Thyroid gland (tissue), 4 donors: Measurements from ENCODE around the gene CHMP6. TPM values are rescaled to one million over a fixed set of nuclear protein-coding genes. Genes with fewer than 3 reads are reported as not detected.

Experiments
- DNase-seq, 2 donors: peaks; one replicate each; pipeline ENCODE4 v3.0.0-alpha.2; 2019
- H3K27ac ChIP-seq, 3 donors: fragments of 200-600 bp; sonication (generic); 1 replicate in 2 of 3; 2 replicates in 1 of 3; pipeline ENCODE4 v1.5.1; 2016 to 2019; ENCODE audit warnings: mild to moderate bottlenecking in 1 of 3, moderate library complexity in 1 of 3
- H3K27me3 ChIP-seq: fragments of 200-600 bp; sonication (generic); one replicate; pipeline ENCODE4 v1.5.1; 2019
- H3K36me3 ChIP-seq, 2 donors: fragments of 200-600 bp; sonication (generic); one replicate each; pipeline ENCODE4 v1.5.1; 2016 to 2019
- H3K4me1 ChIP-seq, 2 donors: fragments of 200-600 bp; sonication (generic); one replicate each; pipeline ENCODE4 v1.5.1; 2017 to 2019
- H3K4me3 ChIP-seq, 3 donors: fragments of 200-600 bp; sonication (generic); replicated peaks in 1 of 3; 1 replicate in 2 of 3; 2 replicates in 1 of 3; pipeline ENCODE4 v1.5.1; 2016; ENCODE audit warnings: mild to moderate bottlenecking in 1 of 3
- H3K9me3 ChIP-seq: fragments of 200-600 bp; sonication (generic); one replicate; pipeline ENCODE4 v1.5.1; 2017
- CTCF ChIP-seq, 6 experiments: fragments of 200-600 bp in 3 of 6; fragments of 450-650 bp in 3 of 6; sonication (generic) in 3 of 6; IDR thresholded peaks; one replicate each; pipeline ENCODE4 v1.5.1; 2016 to 2019; ENCODE audit warnings: antibody characterized with exemption in 6 of 6, mild to moderate bottlenecking in 2 of 6, inconsistent platforms in 1 of 6, moderate library complexity in 1 of 6
- POLR2A ChIP-seq, 2 donors: fragments of 450-650 bp; IDR thresholded peaks; one replicate each; pipeline ENCODE4 v1.6.1; 2017; ENCODE audit warnings: antibody characterized with exemption in 2 of 2, mild to moderate bottlenecking in 2 of 2, moderate library complexity in 1 of 2
- WGBS, 2 donors: methylation state at CpG; one replicate each; pipeline ENCODE4 v1.1.5; 2017; 5-methylcytosine and 5-hydroxymethylcytosine counted together
- intact Hi-C: fragments of 100-400 bp; cut with DNase I; formaldehyde crosslinking; loops from one replicate; pipeline ENCODE4 v1.15.1; 2023
- total RNA-seq, 4 donors: library from RNA; depleted of rRNA; stranded (reverse); fragments of >200 nt; gene quantifications; one replicate each; pipeline ENCODE4 v1.2.3, GENCODE V29; 2016

Gene CHMP6
- total RNA-seq, 4 donors from 2014 or later, result 19.5 to 37.8 (median 27.8) TPM

GRCh38 chr17:80990921-80991644 lies 558 bp upstream of the CHMP6 start:
- WGBS, 2 donors, result 49 to 54% methylated on average over 22 of the region's 22 CpGs
- Histone ChIP-seq H3K36me3 (peaks cover 12 to 13% of the 10 kb centered on the region in 2 donors), H3K9me3 (no peaks in the 10 kb centered on the region), H3K4me3 (peak overlapping the region; percentile 75 to 84 (median 81)), H3K4me1 (peaks cover 0 to 18% of the 10 kb centered on the region in 2 donors), H3K27me3 (no peaks in the 10 kb centered on the region), H3K27ac (peak overlapping the region in 1 of 3 donors; percentile 66)
- intact Hi-C loops, result no loop called here
- no peak for TF ChIP-seq CTCF (IDR thresholded peaks at IDR 0.05)
- no peak for DNase-seq

- Histone ChIP-seq H3K27me3 (no peaks in the 10 kb centered on the region), H3K4me3 (peak overlapping the region; percentile 75 to 84 (median 81)), H3K27ac (peak overlapping the region in 1 of 3 donors; percentile 66), H3K9me3 (no peaks in the 10 kb centered on the region), H3K36me3 (peaks cover 24 to 25% of the 10 kb centered on the region in 2 donors), H3K4me1 (peaks cover 0 to 18% of the 10 kb centered on the region in 2 donors)
- TF ChIP-seq CTCF (IDR thresholded peaks at IDR 0.05) (no peak), POLR2A (IDR thresholded peaks at IDR 0.05) (no peak)
- 8 to 15% methylated on average over 18 to 23 of the region's 90 CpGs for WGBS, 2 donors
- no peak for DNase-seq
- intact Hi-C loops, result no loop called here
These were observed 671 bp downstream of the CHMP6 start for GRCh38 chr17:80992077-80992947.

GRCh38 chr17:80992948-80993624 lies 1.4 kb downstream of the CHMP6 start:
- Histone ChIP-seq H3K9me3 (no peaks in the 10 kb centered on the region), H3K27me3 (no peaks in the 10 kb centered on the region), H3K4me3 (peak overlapping the region in 1 of 3 donors; percentile 84), H3K27ac (no peak overlapping the region), H3K36me3 (peaks cover 32 to 33% of the 10 kb centered on the region in 2 donors), H3K4me1 (peaks cover 0 to 18% of the 10 kb centered on the region in 2 donors)
- peak in 1 of 2 donors; percentile 20 for DNase-seq
- TF ChIP-seq CTCF (IDR thresholded peaks at IDR 0.05) (no peak), POLR2A (IDR thresholded peaks at IDR 0.05) (no peak)
- 38% methylated on average over 17 to 18 of the region's 18 CpGs for WGBS, 2 donors
- intact Hi-C loops, result no loop called here

GRCh38 chr17:80995131-80995530 lies 3.5 kb downstream of the CHMP6 start:
- no peak overlapping the region for H3K4me3 ChIP-seq
- H3K9me3 ChIP-seq, result no peaks in the 10 kb centered on the region
- intact Hi-C loops, result no loop called here
- TF ChIP-seq CTCF (IDR thresholded peaks at IDR 0.05) (no peak), POLR2A (IDR thresholded peaks at IDR 0.05) (no peak)
- 87 to 88% methylated on average over 7 to 11 of the region's 13 CpGs for WGBS, 2 donors
- H3K27me3 ChIP-seq, result no peaks in the 10 kb centered on the region
- no peak for DNase-seq
- peaks cover 51 to 53% of the 10 kb centered on the region in 2 donors for H3K36me3 ChIP-seq
- peaks cover 0 to 18% of the 10 kb centered on the region in 2 donors for H3K4me1 ChIP-seq
- H3K27ac ChIP-seq, result no peak overlapping the region
